WI38 (cell line): ENCODE data around the gene SLC2A3.
"Not testable (repeated sequence)": the region's sequence is repeated elsewhere in the genome, so short reads cannot be mapped to it uniquely, and the experiment has no call there.

Source experiments
- H3K4me3 ChIP-seq: 2 replicates; pipeline ENCODE4 v1.5.1; 2011; ENCODE audit warnings: low read depth, mild to moderate bottlenecking, control low read depth, low read length
- CTCF ChIP-seq: IDR thresholded peaks from 2 replicates; pipeline ENCODE4 v1.5.1; 2012; ENCODE audit warnings: low read depth, mild to moderate bottlenecking, control low read depth, low read length

SLC2A3 gene

GRCh38 chr12:7951671-7952070, 15.7 kb upstream of the SLC2A3 start:
- TF ChIP-seq CTCF = no peak
- no peak overlapping the region for H3K4me3 ChIP-seq

- not testable (repeated sequence) for H3K4me3 ChIP-seq
Observed at GRCh38 chr12:7950230-7950943, 14.4 kb upstream of the SLC2A3 start.

- no peak for TF ChIP-seq CTCF
- no peak overlapping the region for H3K4me3 ChIP-seq
Observed at GRCh38 chr12:7948589-7949260, 12.7 kb upstream of the SLC2A3 start.

- no peak overlapping the region for H3K4me3 ChIP-seq
- no peak for TF ChIP-seq CTCF
Observed at GRCh38 chr12:7947011-7947410, 11.0 kb upstream of the SLC2A3 start.

- H3K4me3 ChIP-seq = not testable (repeated sequence)
Observed at GRCh38 chr12:7944760-7945159, 8.8 kb upstream of the SLC2A3 start.

GRCh38 chr12:7940906-7941305, 4.9 kb upstream of the SLC2A3 start:
- no peak overlapping the region for H3K4me3 ChIP-seq
- no peak for TF ChIP-seq CTCF

GRCh38 chr12:7937833-7938506, 2.0 kb upstream of the SLC2A3 start:
- 0 out of 2 replicates have a peak, but pooled peaks have one; percentile 10 for TF ChIP-seq CTCF
- no peak overlapping the region for H3K4me3 ChIP-seq

- peak overlapping the region; percentile 99 for H3K4me3 ChIP-seq
- no peak for TF ChIP-seq CTCF
Observed at GRCh38 chr12:7934889-7935492, 996 bp downstream of the SLC2A3 start.
